GM12891 (cell line): ENCODE results near the gene EVA1A.

Source experiments
- POLR2A ChIP-seq: IDR thresholded peaks from 2 replicates; pipeline ENCODE4 v1.6.1; 2011; ENCODE audit warnings: low read depth, low read length, control low read depth
- POLR2AphosphoS5 ChIP-seq: IDR thresholded peaks from 2 replicates; pipeline ENCODE4 v1.6.1; 2011; ENCODE audit warnings: low read depth, low read length, control low read depth
- SPI1 ChIP-seq: IDR thresholded peaks from 2 replicates; pipeline ENCODE4 v1.6.1; 2011; ENCODE audit warnings: low read depth, low read length, control low read depth
- TAF1 ChIP-seq: IDR thresholded peaks from 2 replicates; pipeline ENCODE4 v1.6.1; 2011; ENCODE audit warnings: low read depth, low read length, control low read depth

- TF ChIP-seq POLR2A (no peak), POLR2AphosphoS5 (no peak), TAF1 (no peak), SPI1 (no peak)
These were observed 102.5 kb downstream of the EVA1A start for GRCh38 chr2:75458201-75458600.
